ENCODE measurements around the gene NCAM2.

NCAM2 gene

GRCh38 chr21:20997636-20998455 is at the start of gene NCAM2:
Gene NCAM2, plus strand, starts transcription at chr21:20998409.
- DNase-seq (ENCODE audit: low spot score) = peak; percentile 86

GRCh38 chr21:20949884-20950283 is 48.3 kb upstream of the NCAM2 start:
- no peak for DNase-seq (ENCODE audit: low spot score)

GRCh38 chr21:20965816-20966215 is 32.4 kb upstream of the NCAM2 start:
- DNase-seq (ENCODE audit: low spot score) = no peak

- peak; percentile 55 for DNase-seq (ENCODE audit: low spot score)
Measured at GRCh38 chr21:20968391-20968790, 29.8 kb upstream of the NCAM2 start.

GRCh38 chr21:20970691-20971090 is 27.5 kb upstream of the NCAM2 start:
- DNase-seq (ENCODE audit: low spot score) = peak; percentile 81

GRCh38 chr21:20971296-20971921 is 26.8 kb upstream of the NCAM2 start:
- DNase-seq (ENCODE audit: low spot score) = peak; percentile 93

- DNase-seq (ENCODE audit: low spot score) = no peak
Measured at GRCh38 chr21:20994790-20995189, 3.4 kb upstream of the NCAM2 start.

GRCh38 chr21:20996421-20997310 is 1.5 kb upstream of the NCAM2 start:
- DNase-seq (ENCODE audit: low spot score) = no peak

- DNase-seq (ENCODE audit: low spot score) = peak; percentile 35
Measured at GRCh38 chr21:20997311-20997635, 936 bp upstream of the NCAM2 start.

- DNase-seq (ENCODE audit: low spot score) = no peak
Measured at GRCh38 chr21:20998456-20998789, 214 bp downstream of the NCAM2 start.

- DNase-seq (ENCODE audit: low spot score) = peak; percentile 51
Measured at GRCh38 chr21:20998886-20999285, 677 bp downstream of the NCAM2 start.

GRCh38 chr21:20999659-21000058 is 1.4 kb downstream of the NCAM2 start:
- peak; percentile 84 for DNase-seq (ENCODE audit: low spot score)

GRCh38 chr21:21000591-21001175 is 2.5 kb downstream of the NCAM2 start:
- DNase-seq (ENCODE audit: low spot score) = peak; percentile 61

GRCh38 chr21:21001591-21002100 is 3.4 kb downstream of the NCAM2 start:
- peak; percentile 47 for DNase-seq (ENCODE audit: low spot score)

GRCh38 chr21:21002153-21002552 is 3.9 kb downstream of the NCAM2 start:
- DNase-seq (ENCODE audit: low spot score) = peak; percentile 37

- DNase-seq (ENCODE audit: low spot score) = peak; percentile 68
Measured at GRCh38 chr21:21003701-21004100, 5.5 kb downstream of the NCAM2 start.

GRCh38 chr21:21007606-21008005 is 9.4 kb downstream of the NCAM2 start:
- DNase-seq (ENCODE audit: low spot score) = no peak

GRCh38 chr21:21010228-21010627 is 12.0 kb downstream of the NCAM2 start:
- DNase-seq (ENCODE audit: low spot score) = no peak

- DNase-seq (ENCODE audit: low spot score) = no peak
Measured at GRCh38 chr21:21010698-21011097, 12.5 kb downstream of the NCAM2 start.

- peak; percentile 88 for DNase-seq (ENCODE audit: low spot score)
Measured at GRCh38 chr21:21018821-21019220, 20.6 kb downstream of the NCAM2 start.

- DNase-seq (ENCODE audit: low spot score) = no peak
Measured at GRCh38 chr21:21019681-21020080, 21.5 kb downstream of the NCAM2 start.

- DNase-seq (ENCODE audit: low spot score) = no peak
Measured at GRCh38 chr21:21025742-21026141, 27.5 kb downstream of the NCAM2 start.
